ENCODE measurements around the gene WARS2.

GRCh38 chr1:118998171-118998570 lies 142.3 kb downstream of the WARS2 start:
- TF ChIP-seq POLR2AphosphoS5 (IDR thresholded peaks at IDR 0.05; ENCODE audit: low read depth, low read length) (no peak), TAF1 (IDR thresholded peaks at IDR 0.05; ENCODE audit: borderline replicate concordance, insufficient read depth, low read length) (no peak)
